Neuronal stem cell (in vitro differentiated cells): ENCODE data around the gene R3HCC1L.

Experiments used
- DNase-seq: peaks from one replicate; pipeline ENCODE4 v3.0.0-alpha.2; 2013; ENCODE audit warnings: low spot score
- H2AFZ ChIP-seq: one replicate; pipeline ENCODE4 v1.6.1; 2013; ENCODE audit warnings: mild to moderate bottlenecking, low read length, inconsistent platforms
- H2AK5ac ChIP-seq: 2 replicates; pipeline ENCODE4 v1.6.1; 2013; ENCODE audit warnings: low read depth, mild to moderate bottlenecking, inconsistent platforms, low read length, moderate library complexity, mixed read lengths
- H2BK120ac ChIP-seq: 2 replicates; pipeline ENCODE4 v1.6.1; 2013; ENCODE audit warnings: low read depth, mild to moderate bottlenecking, inconsistent platforms, low read length, moderate library complexity, mixed read lengths
- H2BK12ac ChIP-seq: one replicate; pipeline ENCODE4 v1.6.1; 2013; ENCODE audit warnings: low read length, inconsistent platforms
- H2BK15ac ChIP-seq: 2 replicates; pipeline ENCODE4 v1.6.1; 2013; ENCODE audit warnings: mild to moderate bottlenecking, low read length, inconsistent platforms, mixed read lengths
- H2BK5ac ChIP-seq: one replicate; pipeline ENCODE4 v1.6.1; 2013; ENCODE audit warnings: inconsistent platforms, mild to moderate bottlenecking, low read length, moderate library complexity
- H3K14ac ChIP-seq: one replicate; pipeline ENCODE4 v1.6.1; 2013; ENCODE audit warnings: low read length, inconsistent platforms
- H3K18ac ChIP-seq: 2 replicates; pipeline ENCODE4 v1.6.1; 2013; ENCODE audit warnings: low read length, inconsistent platforms
- H3K23ac ChIP-seq: 2 replicates; pipeline ENCODE4 v1.6.1; 2013; ENCODE audit warnings: low read depth, mild to moderate bottlenecking, mixed read lengths, low read length, inconsistent platforms; ENCODE audit not compliant: poor library complexity
- H3K27ac ChIP-seq: replicated peaks from 3 replicates; pipeline ENCODE4 v1.5.1; 2013; ENCODE audit warnings: low read length, inconsistent platforms
- H3K27me3 ChIP-seq, 3 experiments: 2 replicates each; pipeline ENCODE4 v1.6.1; 2013; ENCODE audit warnings: low read length in 3 of 3, mild to moderate bottlenecking in 2 of 3, inconsistent platforms in 1 of 3, low read depth in 1 of 3, mixed read lengths in 1 of 3, moderate library complexity in 1 of 3; ENCODE audit not compliant: control insufficient read depth in 3 of 3, insufficient read depth in 3 of 3
- H3K36me3 ChIP-seq, 2 donors: replicated peaks in 1 of 2; 2 replicates each; pipeline ENCODE4 v1.6.1; 2013; ENCODE audit warnings: low read length in 2 of 2; ENCODE audit not compliant: control insufficient read depth in 2 of 2, insufficient read depth in 2 of 2
- H3K4ac ChIP-seq: 2 replicates; pipeline ENCODE4 v1.6.1; 2013; ENCODE audit warnings: inconsistent platforms, mild to moderate bottlenecking, low read length, moderate library complexity
- H3K4me1 ChIP-seq, 2 donors: 1 replicate in 1 of 2; 2 replicates in 1 of 2; pipeline ENCODE4 v1.6.1; 2013; ENCODE audit warnings: low read length in 2 of 2, low read depth in 1 of 2; ENCODE audit not compliant: control insufficient read depth in 2 of 2, insufficient read depth in 1 of 2
- H3K4me2 ChIP-seq: one replicate; pipeline ENCODE4 v1.6.1; 2013; ENCODE audit warnings: mild to moderate bottlenecking, low read length, inconsistent platforms; ENCODE audit not compliant: insufficient read depth, poor library complexity, severe bottlenecking
- H3K4me3 ChIP-seq, 2 donors: 2 replicates each; pipeline ENCODE4 v1.5.1; 2013; ENCODE audit warnings: low read length in 2 of 2, mild to moderate bottlenecking in 2 of 2, inconsistent platforms in 1 of 2, moderate library complexity in 1 of 2
- H3K79me1 ChIP-seq: one replicate; pipeline ENCODE4 v1.6.1; 2013; ENCODE audit warnings: low read depth, mild to moderate bottlenecking, inconsistent platforms, low read length, moderate library complexity
- H3K9ac ChIP-seq: one replicate; pipeline ENCODE4 v1.6.1; 2013; ENCODE audit warnings: mild to moderate bottlenecking, low read depth, low read length, inconsistent platforms; ENCODE audit not compliant: poor library complexity
- H3K9me3 ChIP-seq, 2 donors: replicated peaks in 1 of 2; 2 replicates each; pipeline versions ENCODE3 to v1.6.1; 2013; ENCODE audit warnings: low read length in 2 of 2, mild to moderate bottlenecking in 2 of 2, inconsistent platforms in 1 of 2, low read depth in 1 of 2, mixed read lengths in 1 of 2, moderate library complexity in 1 of 2; ENCODE audit not compliant: control insufficient read depth in 2 of 2, insufficient read depth in 1 of 2
- H4K8ac ChIP-seq: one replicate; pipeline ENCODE4 v1.6.1; 2013; ENCODE audit warnings: low read depth, mild to moderate bottlenecking, inconsistent platforms, low read length, moderate library complexity
- H4K91ac ChIP-seq: one replicate; pipeline ENCODE4 v1.6.1; 2013; ENCODE audit warnings: low read length, low read depth, mild to moderate bottlenecking, inconsistent platforms; ENCODE audit not compliant: poor library complexity
- WGBS, 2 donors: extraction: QIAGEN DNeasy Blood & Tissue Kit; methylation state at CpG; one replicate each; pipeline ENCODE4 v1.1.7; 2013; ENCODE audit warnings: missing lambda C conversion rate in 2 of 2, mixed read lengths in 1 of 2; ENCODE audit not compliant: insufficient read length in 2 of 2, insufficient replicate concordance in 1 of 2; ENCODE audit errors: extremely low coverage in 2 of 2; 5-methylcytosine and 5-hydroxymethylcytosine counted together

Gene R3HCC1L

DNA sequence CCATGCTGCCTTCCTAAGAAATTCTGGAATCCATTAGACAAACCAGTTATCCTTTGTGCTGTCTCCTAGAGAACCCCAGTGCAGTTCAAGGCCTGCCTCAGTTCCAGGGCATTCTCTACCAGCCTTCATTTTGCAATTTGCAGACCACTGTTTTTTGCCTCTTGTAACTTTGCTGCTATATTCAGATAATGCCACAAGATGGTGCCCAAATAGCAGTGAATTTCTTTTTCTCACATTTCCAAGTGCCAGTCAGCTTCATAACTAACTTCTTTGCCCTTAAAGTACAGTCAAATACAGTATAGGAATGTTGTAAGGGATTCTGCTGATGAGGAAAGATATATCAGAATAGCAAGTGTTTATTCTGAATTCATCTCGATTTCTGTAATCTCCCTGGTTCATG is 108.4 kb downstream of the R3HCC1L start:
- Histone ChIP-seq H3K14ac (no peak overlapping the region), H3K4me3 (no peak overlapping the region), H3K18ac (no peak overlapping the region), H2BK120ac (no peak overlapping the region), H3K9ac (no peak overlapping the region), H3K79me1 (no peaks in the 10 kb centered on the region), H2AFZ (no peak overlapping the region), H4K91ac (no peak overlapping the region), H2BK5ac (no peak overlapping the region), H3K9me3 (no peaks in the 10 kb centered on the region), H4K8ac (no peak overlapping the region), H3K27me3 (no peaks in the 10 kb centered on the region), H2BK15ac (no peak overlapping the region), H2BK12ac (no peak overlapping the region), H3K4ac (no peak overlapping the region), H3K4me1 (peaks cover 4 to 5% of the 10 kb centered on the region in 2 donors), H2AK5ac (no peak overlapping the region), H3K36me3 (peaks cover 10 to 72% of the 10 kb centered on the region in 2 donors), H3K23ac (no peak overlapping the region), H3K4me2 (no peak overlapping the region), H3K27ac (no peak overlapping the region)
- no CpG with 5 or more reads among the region's 1 CpG for WGBS, 2 donors
- DNase-seq = no peak

DNA sequence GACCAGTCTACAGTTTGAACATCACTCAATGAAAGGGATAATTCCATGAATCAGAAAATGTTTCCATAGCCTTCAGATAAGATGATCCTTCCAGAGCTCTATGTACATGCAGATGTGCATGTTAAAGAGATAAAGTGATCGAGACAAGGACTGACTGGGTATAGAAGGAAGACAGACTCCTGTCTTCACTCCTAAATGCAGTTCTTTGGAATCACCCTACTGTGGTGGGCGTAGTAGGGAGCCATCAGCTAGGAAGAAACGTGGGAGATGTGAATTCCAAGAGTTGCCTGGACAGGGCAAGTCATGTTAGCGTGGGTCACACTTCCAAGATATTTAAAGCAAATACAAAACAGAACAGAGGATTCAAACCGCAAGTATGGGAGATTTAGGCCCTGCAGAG is 109.7 kb downstream of the R3HCC1L start:
- H3K27me3 ChIP-seq = no peaks in the 10 kb centered on the region
- no peak overlapping the region for H3K9ac ChIP-seq
- H2BK5ac ChIP-seq = no peak overlapping the region
- no peak overlapping the region for H2BK120ac ChIP-seq
- H3K79me1 ChIP-seq = no peaks in the 10 kb centered on the region
- H3K36me3 ChIP-seq = peaks cover 16 to 70% of the 10 kb centered on the region in 2 donors
- no peak overlapping the region for H3K23ac ChIP-seq
- H2BK15ac ChIP-seq = no peak overlapping the region
- no peak for DNase-seq
- no peak overlapping the region for H3K4me2 ChIP-seq
- H3K27ac ChIP-seq = no peak overlapping the region
- no CpG with 5 or more reads among the region's 5 CpGs for WGBS, 2 donors
- no peak overlapping the region for H3K18ac ChIP-seq
- H4K91ac ChIP-seq = no peak overlapping the region
- no peak overlapping the region for H3K4ac ChIP-seq
- H3K14ac ChIP-seq = no peak overlapping the region
- no peak overlapping the region for H3K4me3 ChIP-seq
- H3K4me1 ChIP-seq = peaks cover 10 to 11% of the 10 kb centered on the region in 2 donors
- no peak overlapping the region for H4K8ac ChIP-seq
- H2AFZ ChIP-seq = no peak overlapping the region
- H2AK5ac ChIP-seq = no peak overlapping the region
- no peaks in the 10 kb centered on the region for H3K9me3 ChIP-seq
- no peak overlapping the region for H2BK12ac ChIP-seq

- no peak overlapping the region for H3K14ac ChIP-seq
- H4K91ac ChIP-seq = no peak overlapping the region
- WGBS, 2 donors = no CpG with 5 or more reads among the region's 2 CpGs
- no peaks in the 10 kb centered on the region for H3K79me1 ChIP-seq
- H2AFZ ChIP-seq = no peak overlapping the region
- no peak overlapping the region for H3K23ac ChIP-seq
- H2BK15ac ChIP-seq = no peak overlapping the region
- H3K27me3 ChIP-seq = no peaks in the 10 kb centered on the region
- no peak overlapping the region for H3K27ac ChIP-seq
- H2BK120ac ChIP-seq = no peak overlapping the region
- H2BK12ac ChIP-seq = no peak overlapping the region
- H4K8ac ChIP-seq = no peak overlapping the region
- peaks cover 14 to 15% of the 10 kb centered on the region in 2 donors for H3K4me1 ChIP-seq
- DNase-seq = no peak
- no peak overlapping the region for H3K4ac ChIP-seq
- H3K9me3 ChIP-seq = no peaks in the 10 kb centered on the region
- H2BK5ac ChIP-seq = no peak overlapping the region
- no peak overlapping the region for H3K4me3 ChIP-seq
- no peak overlapping the region for H2AK5ac ChIP-seq
- H3K18ac ChIP-seq = no peak overlapping the region
- H3K36me3 ChIP-seq = peaks cover 16 to 66% of the 10 kb centered on the region in 2 donors
- H3K9ac ChIP-seq = no peak overlapping the region
- H3K4me2 ChIP-seq = no peak overlapping the region
Measured at GRCh38 chr10:98244586-98244985, 110.1 kb downstream of the R3HCC1L start.

DNA sequence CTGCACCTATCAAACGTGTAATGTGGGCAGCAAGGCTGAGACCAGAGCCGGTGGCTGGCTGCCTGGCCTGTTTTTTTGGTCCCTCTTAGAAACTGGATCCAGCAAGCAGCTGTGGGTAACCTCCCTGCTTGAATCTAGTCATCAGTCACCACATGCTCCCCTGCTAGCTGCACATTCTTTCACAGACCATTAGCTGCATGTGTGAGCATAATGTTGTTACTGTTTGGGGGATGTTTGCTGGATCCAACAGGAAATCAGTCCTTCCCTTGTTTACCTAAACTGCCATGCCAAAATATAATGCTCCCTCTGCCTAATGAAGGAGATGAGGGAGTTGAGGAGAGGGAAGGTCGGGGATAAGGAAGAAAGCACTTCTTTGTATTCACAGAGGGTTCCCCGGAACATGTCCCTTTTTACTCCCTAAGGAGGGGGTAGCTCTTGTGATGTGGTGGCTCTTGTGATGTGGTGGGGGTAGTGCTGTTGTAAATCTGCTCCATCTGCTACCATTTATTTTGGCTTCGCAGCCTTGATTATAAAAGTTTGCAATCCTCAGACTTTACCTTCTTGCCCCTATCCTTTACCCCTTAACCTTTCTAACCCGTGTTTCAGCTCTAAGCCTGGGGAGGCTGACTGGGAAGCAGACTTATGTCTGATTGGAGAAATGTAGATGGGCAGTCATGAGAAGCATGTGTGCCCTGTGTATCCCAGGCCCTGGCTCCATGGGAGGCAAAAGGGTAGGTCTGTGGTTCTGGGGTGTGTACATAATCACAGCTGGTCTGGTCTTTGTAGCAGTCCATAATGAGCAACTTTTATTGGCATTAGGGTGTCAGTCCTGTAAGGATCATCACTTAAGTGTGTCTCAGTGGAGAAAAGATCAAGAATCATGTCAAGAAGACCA is 112.7 kb downstream of the R3HCC1L start:
- Histone ChIP-seq H3K27me3 (no peaks in the 10 kb centered on the region), H2BK120ac (no peak overlapping the region), H4K8ac (no peak overlapping the region), H2AK5ac (no peak overlapping the region), H3K4me3 (no peak overlapping the region), H3K36me3 (peaks cover 19 to 60% of the 10 kb centered on the region in 2 donors), H3K4me2 (no peak overlapping the region), H4K91ac (no peak overlapping the region), H3K79me1 (no peaks in the 10 kb centered on the region), H3K27ac (no peak overlapping the region), H3K18ac (no peak overlapping the region), H2BK15ac (no peak overlapping the region), H3K9me3 (no peaks in the 10 kb centered on the region), H2BK5ac (no peak overlapping the region), H2BK12ac (no peak overlapping the region), H3K4me1 (peaks cover 17 to 20% of the 10 kb centered on the region in 2 donors), H2AFZ (no peak overlapping the region), H3K9ac (no peak overlapping the region), H3K23ac (no peak overlapping the region), H3K4ac (no peak overlapping the region), H3K14ac (no peak overlapping the region)
- no CpG with 5 or more reads among the region's 6 CpGs for WGBS, 2 donors
- DNase-seq = no peak
